K562 (cell line): ENCODE measurements around the gene NUTM1. TPM values are rescaled to one million over a fixed set of nuclear protein-coding genes. Genes with fewer than 3 reads are reported as not detected.

Experiments
- ATF3 ChIP-seq, 2 experiments: fragments of 450-650 bp in 1 of 2; sonication (generic) in 1 of 2; formaldehyde crosslinking in 1 of 2; IDR thresholded peaks in 1 of 2; conservative IDR thresholded peaks in 1 of 2; 2 replicates each; pipeline versions ENCODE4 v1.6.1 to v1.8.1; 2016 to 2023; ENCODE audit warnings: mild to moderate bottlenecking in 2 of 2, moderate library complexity in 2 of 2, inconsistent platforms in 1 of 2, missing genetic modification reagents in 1 of 2
- ATF7 ChIP-seq: fragments of 450-650 bp; IDR thresholded peaks from 2 replicates; pipeline ENCODE4 v1.7.1; 2014; ENCODE audit warnings: mild to moderate bottlenecking, moderate library complexity
- E2F5 ChIP-seq: sonication (generic); formaldehyde crosslinking; IDR thresholded peaks from 2 replicates; pipeline ENCODE4 v1.8.0; 2022; ENCODE audit warnings: mild to moderate bottlenecking, missing genetic modification reagents
- ELF2 ChIP-seq: fragments of 250-450 bp; sonication (Bioruptor Pico); IDR thresholded peaks from 2 replicates; pipeline ENCODE4 v1.5.0; 2021; ENCODE audit warnings: mild to moderate bottlenecking
- FOXA3 ChIP-seq, 2 experiments: fragments of 450-650 bp in 1 of 2; sonication (generic) in 1 of 2; formaldehyde crosslinking; IDR thresholded peaks in 1 of 2; conservative IDR thresholded peaks in 1 of 2; 2 replicates each; pipeline versions ENCODE4 v1.4.0 to v1.8.0; 2020 to 2022; ENCODE audit warnings: mild to moderate bottlenecking in 2 of 2, missing genetic modification reagents in 1 of 2
- HDAC1 ChIP-seq, 2 experiments: fragments of 450-650 bp; IDR thresholded peaks; 2 replicates each; pipeline ENCODE4 v1.6.1; 2016 to 2017; ENCODE audit warnings: inconsistent platforms in 1 of 2, mild to moderate bottlenecking in 1 of 2, moderate library complexity in 1 of 2
- HDAC2 ChIP-seq: fragments of 450-650 bp; IDR thresholded peaks from 2 replicates; pipeline ENCODE4 v1.6.1; 2016; ENCODE audit warnings: mild to moderate bottlenecking
- KDM1A ChIP-seq, 2 experiments: fragments of 450-650 bp; IDR thresholded peaks; 2 replicates each; pipeline ENCODE4 v1.6.1; 2016; ENCODE audit warnings: mild to moderate bottlenecking in 2 of 2
- MTA1 ChIP-seq: fragments of 450-650 bp; IDR thresholded peaks from 2 replicates; pipeline ENCODE4 v1.6.1; 2017; ENCODE audit warnings: borderline replicate concordance
- NCOR1 ChIP-seq: fragments of 450-650 bp; IDR thresholded peaks from 2 replicates; pipeline ENCODE4 v1.6.1; 2016; ENCODE audit warnings: mild to moderate bottlenecking, moderate library complexity
- NEUROD1 ChIP-seq: fragments of 150-350 bp; IDR thresholded peaks from 2 replicates; pipeline ENCODE4 v1.6.1; 2014; ENCODE audit warnings: borderline replicate concordance, low read length, low read depth; ENCODE audit not compliant: partially characterized antibody
- NR4A1 ChIP-seq, 2 experiments: fragments of 250-450 bp in 1 of 2; fragments of 450-650 bp in 1 of 2; sonication (Bioruptor Pico) in 1 of 2; IDR thresholded peaks; 2 replicates each; pipeline versions ENCODE4 v1.4.0 to v1.6.1; 2016 to 2020; ENCODE audit warnings: mild to moderate bottlenecking in 2 of 2, missing compliant biosample characterization in 1 of 2, missing genetic modification characterization in 1 of 2, moderate library complexity in 1 of 2
- SMAD4 ChIP-seq: fragments of 250-450 bp; sonication (Bioruptor Pico); conservative IDR thresholded peaks from 2 replicates; pipeline ENCODE4 v1.8.0; 2021; ENCODE audit warnings: inconsistent platforms, mild to moderate bottlenecking, moderate library complexity
- SMC3 ChIP-seq: conservative IDR thresholded peaks from 2 replicates; pipeline ENCODE4 v1.6.1; 2011; ENCODE audit warnings: low read depth, low read length, improper control_type of control experiment; ENCODE audit not compliant: insufficient read depth
- SRF ChIP-seq, 2 experiments: fragments of 250-450, 450-650 bp in 1 of 2; sonication (Bioruptor Pico) in 1 of 2; sonication (generic) in 1 of 2; formaldehyde crosslinking; IDR thresholded peaks; 2 replicates each; pipeline versions ENCODE4 v1.5.0 to v1.5.1; 2020 to 2022; ENCODE audit warnings: mild to moderate bottlenecking in 1 of 2, missing genetic modification reagents in 1 of 2
- U2AF1 ChIP-seq: fragments of 200-400 bp; formaldehyde crosslinking; optimal IDR thresholded peaks from 2 replicates; pipeline ENCODE3; 2017; ENCODE audit warnings: mild to moderate bottlenecking, low read depth, low read length, moderate library complexity
- ZNF695 ChIP-seq: fragments of 450-650 bp; formaldehyde crosslinking; IDR thresholded peaks from 2 replicates; pipeline ENCODE4 v1.4.0; 2020; ENCODE audit warnings: mild to moderate bottlenecking, moderate library complexity
- polyA plus RNA-seq, 8 experiments: library from polyadenylated mRNA; depleted of rRNA in 4 of 8; stranded (reverse) in 5 of 8; unstranded in 3 of 8; fragments of >200 nt; fragmentation: Nextera tagmentation in 2 of 8; fragmentation: Illumina TruSeq in 1 of 8; extraction: Ambion mirVana in 2 of 8; extraction: Trizol in 1 of 8; gene quantifications; 2 replicates each; pipeline versions ENCODE4 v1.2.1 to v1.2.3, GENCODE V29; 2011 to 2014; ENCODE audit warnings: inconsistent platforms in 1 of 8, missing spikeins in 1 of 8
- total RNA-seq, 7 experiments: library from RNA; depleted of rRNA in 6 of 7; stranded (reverse); fragments of >200 nt in 6 of 7; fragmentation: Illumina TruSeq in 2 of 7; extraction: Trizol in 2 of 7; gene quantifications; 2 replicates each; pipeline versions ENCODE4 v1.2.1 to v1.2.3, GENCODE V29; 2011 to 2021; ENCODE audit warnings: low replicate concordance in 1 of 7
- TF ChIP-seq, protein P1 (sequence below): sonication (generic); formaldehyde crosslinking; IDR thresholded peaks from 2 replicates; pipeline ENCODE4 v1.8.1; 2022; ENCODE audit warnings: missing genetic modification reagents
- TF ChIP-seq, protein P2 (sequence below): fragments of 250-450 bp; sonication (Bioruptor Pico); IDR thresholded peaks from 2 replicates; pipeline ENCODE4 v1.5.0; 2021
- TF ChIP-seq, protein P3 (sequence below): fragments of 450-650 bp; formaldehyde crosslinking; IDR thresholded peaks from 2 replicates; pipeline ENCODE4 v1.4.0; 2020; ENCODE audit warnings: mild to moderate bottlenecking, moderate library complexity

The NUTM1 gene
- total and polyA plus RNA-seq, 9 of the 15 experiments (the other 6 are each of a cell fraction or from before 2014, with no cell fraction given), result 0.01 to 0.05 (median 0.04) TPM; not detected in 4

DNA sequence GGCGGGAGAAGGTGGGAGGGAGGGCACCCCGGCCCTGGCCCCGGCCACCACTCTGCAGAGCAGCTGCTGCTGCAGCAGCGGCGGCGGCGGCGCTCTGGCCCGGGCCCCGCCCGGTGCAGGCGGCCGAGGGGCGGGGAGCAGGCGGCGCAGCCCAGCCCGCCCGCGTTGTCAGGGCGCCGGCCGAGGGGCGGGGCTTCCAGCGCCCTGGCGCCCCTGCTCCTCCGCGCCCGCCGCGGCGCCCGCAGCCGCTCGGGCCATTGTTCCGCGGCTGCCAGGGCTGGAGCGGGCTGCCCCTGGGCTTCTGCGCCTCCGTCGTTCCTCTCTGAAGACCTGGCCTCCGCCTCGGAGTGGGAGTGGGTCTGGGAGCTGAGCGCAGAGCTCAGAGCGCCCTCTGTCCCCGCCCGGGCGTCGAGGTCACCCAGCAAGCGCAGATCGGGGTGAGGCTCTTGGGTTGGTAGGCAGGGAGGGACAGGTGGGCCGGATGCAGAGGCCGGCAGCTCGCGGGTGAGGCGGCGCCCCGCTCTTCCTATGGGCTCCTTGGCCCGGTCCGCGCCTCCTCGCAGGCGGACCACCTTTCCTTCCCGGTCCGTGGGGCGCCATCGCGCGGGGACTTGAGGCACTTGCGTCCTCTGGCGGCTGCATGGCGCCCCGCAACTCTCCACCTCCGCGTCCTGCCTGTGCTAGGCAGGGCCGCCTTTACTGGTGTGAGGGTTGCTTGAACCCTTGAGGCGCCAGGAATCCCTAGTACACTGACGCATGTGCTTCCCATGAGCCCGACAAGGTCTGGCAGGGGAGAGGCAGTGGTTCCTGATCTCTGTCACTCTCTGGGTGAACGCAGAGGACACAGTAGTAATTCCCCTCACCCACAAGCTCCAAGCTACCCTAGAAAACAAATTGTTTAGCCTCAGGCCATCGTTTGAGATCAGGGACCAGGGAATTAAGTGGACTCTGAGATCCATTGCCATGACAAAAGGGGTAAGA is 24.3 kb downstream of the NUTM1 start, which contains the start of gene LPCAT4 (continued):
- TF ChIP-seq HDAC2 (peak; percentile 49), NCOR1 (no peak), ATF7 (peak; percentile 76), MTA1 (no peak; the same call in 1 of the 2 replicates), HDAC1 (IDR thresholded peaks at IDR 0.05) (peak in 1 of 2 experiments; percentile 58; a peak in 1 of 4 replicates), SRF (CRISPR knock-in tag; IDR thresholded peaks at IDR 0.05) (no peak), U2AF1 (no peak), FOXA3 (CRISPR knock-in tag; conservative IDR thresholded peaks at IDR 0.05 in 1 of 2, IDR thresholded peaks at IDR 0.05 in 1 of 2) (peak in 1 of 2 experiments; percentile 57; a peak in 1 of 4 replicates), E2F5 (CRISPR knock-in tag) (no peak), SMC3 (peak; percentile 89), ELF2 (CRISPR knock-in tag) (no peak), SMAD4 (CRISPR knock-in tag) (peak; percentile 77; the same call in 1 of the 2 replicates), NR4A1 (CRISPR knock-in tag; IDR thresholded peaks at IDR 0.05) (no peak), NR4A1 (tag; IDR thresholded peaks at IDR 0.05) (0 out of 2 replicates have a peak, but pooled peaks have one; percentile 46), NEUROD1 (no peak), ZNF695 (CRISPR knock-in tag) (no peak), ATF3 (IDR thresholded peaks at IDR 0.05) (no peak), ATF3 (CRISPR knock-in tag; conservative IDR thresholded peaks at IDR 0.05) (no peak), KDM1A (IDR thresholded peaks at IDR 0.05) (no peak)
- TF ChIP-seq, protein P1, sequence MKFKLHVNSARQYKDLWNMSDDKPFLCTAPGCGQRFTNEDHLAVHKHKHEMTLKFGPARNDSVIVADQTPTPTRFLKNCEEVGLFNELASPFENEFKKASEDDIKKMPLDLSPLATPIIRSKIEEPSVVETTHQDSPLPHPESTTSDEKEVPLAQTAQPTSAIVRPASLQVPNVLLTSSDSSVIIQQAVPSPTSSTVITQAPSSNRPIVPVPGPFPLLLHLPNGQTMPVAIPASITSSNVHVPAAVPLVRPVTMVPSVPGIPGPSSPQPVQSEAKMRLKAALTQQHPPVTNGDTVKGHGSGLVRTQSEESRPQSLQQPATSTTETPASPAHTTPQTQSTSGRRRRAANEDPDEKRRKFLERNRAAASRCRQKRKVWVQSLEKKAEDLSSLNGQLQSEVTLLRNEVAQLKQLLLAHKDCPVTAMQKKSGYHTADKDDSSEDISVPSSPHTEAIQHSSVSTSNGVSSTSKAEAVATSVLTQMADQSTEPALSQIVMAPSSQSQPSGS, result no peak
- TF ChIP-seq, protein P2, sequence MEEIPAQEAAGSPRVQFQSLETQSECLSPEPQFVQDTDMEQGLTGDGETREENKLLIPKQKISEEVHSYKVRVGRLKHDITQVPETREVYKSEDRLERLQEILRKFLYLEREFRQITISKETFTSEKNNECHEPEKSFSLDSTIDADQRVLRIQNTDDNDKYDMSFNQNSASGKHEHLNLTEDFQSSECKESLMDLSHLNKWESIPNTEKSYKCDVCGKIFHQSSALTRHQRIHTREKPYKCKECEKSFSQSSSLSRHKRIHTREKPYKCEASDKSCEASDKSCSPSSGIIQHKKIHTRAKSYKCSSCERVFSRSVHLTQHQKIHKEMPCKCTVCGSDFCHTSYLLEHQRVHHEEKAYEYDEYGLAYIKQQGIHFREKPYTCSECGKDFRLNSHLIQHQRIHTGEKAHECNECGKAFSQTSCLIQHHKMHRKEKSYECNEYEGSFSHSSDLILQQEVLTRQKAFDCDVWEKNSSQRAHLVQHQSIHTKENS (CRISPR knock-in tag), result no peak
- TF ChIP-seq, protein P3, sequence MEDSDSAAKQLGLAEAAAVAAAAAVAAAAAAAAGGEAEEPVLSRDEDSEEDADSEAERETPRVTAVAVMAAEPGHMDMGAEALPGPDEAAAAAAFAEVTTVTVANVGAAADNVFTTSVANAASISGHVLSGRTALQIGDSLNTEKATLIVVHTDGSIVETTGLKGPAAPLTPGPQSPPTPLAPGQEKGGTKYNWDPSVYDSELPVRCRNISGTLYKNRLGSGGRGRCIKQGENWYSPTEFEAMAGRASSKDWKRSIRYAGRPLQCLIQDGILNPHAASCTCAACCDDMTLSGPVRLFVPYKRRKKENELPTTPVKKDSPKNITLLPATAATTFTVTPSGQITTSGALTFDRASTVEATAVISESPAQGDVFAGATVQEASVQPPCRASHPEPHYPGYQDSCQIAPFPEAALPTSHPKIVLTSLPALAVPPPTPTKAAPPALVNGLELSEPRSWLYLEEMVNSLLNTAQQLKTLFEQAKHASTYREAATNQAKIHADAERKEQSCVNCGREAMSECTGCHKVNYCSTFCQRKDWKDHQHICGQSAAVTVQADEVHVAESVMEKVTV, result peak; percentile 54
